Pons (tissue), 1 donor: Measurements from ENCODE around the gene RPP14.

Source experiments
- DNase-seq: peaks from one replicate; pipeline ENCODE4 v3.0.0-alpha.2; 2016; ENCODE audit warnings: low spot score

The RPP14 gene

GRCh38 chr3:58356054-58356453, 50.0 kb downstream of the RPP14 start:
- DNase-seq, result no peak

GRCh38 chr3:58357402-58357801, 51.4 kb downstream of the RPP14 start:
- no peak for DNase-seq

GRCh38 chr3:58358092-58358491, 52.0 kb downstream of the RPP14 start:
- DNase-seq, result no peak

GRCh38 chr3:58358808-58359207, 52.8 kb downstream of the RPP14 start:
- no peak for DNase-seq

GRCh38 chr3:58359621-58360020, 53.6 kb downstream of the RPP14 start:
- no peak for DNase-seq

GRCh38 chr3:58361866-58362265, 55.8 kb downstream of the RPP14 start:
- DNase-seq, result no peak

GRCh38 chr3:58366699-58367098, 60.7 kb downstream of the RPP14 start:
- DNase-seq, result no peak

- DNase-seq, result no peak
Observed at GRCh38 chr3:58369038-58369437, 63.0 kb downstream of the RPP14 start.
